CD4-positive, alpha-beta T cell treated with Interleukin-2 at 100 ng/mL for 4 hours (primary cell): ENCODE data around the gene CNTF.

Experiments
- DNase-seq: peaks from one replicate; pipeline ENCODE4 v3.0.0-alpha.2; 2020; ENCODE audit warnings: low spot score

Gene CNTF

GRCh38 chr11:58606930-58607714 lies 15.3 kb upstream of the CNTF start:
- no peak for DNase-seq

GRCh38 chr11:58608331-58608730 lies 14.1 kb upstream of the CNTF start:
- DNase-seq = no peak

- DNase-seq = no peak
These were observed 12.7 kb upstream of the CNTF start for GRCh38 chr11:58609723-58610122.

GRCh38 chr11:58613228-58613627 lies 9.2 kb upstream of the CNTF start:
- DNase-seq = no peak

- no peak for DNase-seq
These were observed 6.9 kb upstream of the CNTF start for GRCh38 chr11:58615559-58615958.

GRCh38 chr11:58616594-58616993 lies 5.9 kb upstream of the CNTF start:
- no peak for DNase-seq

GRCh38 chr11:58617976-58618557 lies 4.4 kb upstream of the CNTF start:
- DNase-seq = no peak

GRCh38 chr11:58621586-58622262 lies 741 bp upstream of the CNTF start:
- no peak for DNase-seq

GRCh38 chr11:58625086-58625485 lies 2.6 kb downstream of the CNTF start:
- no peak for DNase-seq

GRCh38 chr11:58625826-58626460 lies 3.5 kb downstream of the CNTF start:
- no peak for DNase-seq

GRCh38 chr11:58626934-58627483 lies 4.5 kb downstream of the CNTF start:
- no peak for DNase-seq

- DNase-seq = no peak
These were observed 6.0 kb downstream of the CNTF start for GRCh38 chr11:58628446-58628845.

- DNase-seq = peak; percentile 39
These were observed 7.4 kb downstream of the CNTF start for GRCh38 chr11:58629857-58630256.

- DNase-seq = no peak
These were observed 8.9 kb downstream of the CNTF start for GRCh38 chr11:58631378-58631777.

GRCh38 chr11:58632510-58632909 lies 10.0 kb downstream of the CNTF start:
- DNase-seq = no peak

GRCh38 chr11:58636587-58636986 lies 14.1 kb downstream of the CNTF start:
- DNase-seq = no peak

- no peak for DNase-seq
These were observed 14.9 kb downstream of the CNTF start for GRCh38 chr11:58637371-58637770.

GRCh38 chr11:58639103-58639502 lies 16.6 kb downstream of the CNTF start:
- no peak for DNase-seq

GRCh38 chr11:58639669-58640068 lies 17.2 kb downstream of the CNTF start:
- DNase-seq = no peak

- no peak for DNase-seq
These were observed 18.0 kb downstream of the CNTF start for GRCh38 chr11:58640386-58641023.

GRCh38 chr11:58641341-58641740 lies 18.9 kb downstream of the CNTF start:
- DNase-seq = no peak
